Stimulated activated CD8-positive, alpha-beta memory T cell treated with anti-CD3 and anti-CD28 coated beads, Interleukin-15, amount 100 ng/mL, for 1 hour (primary cell): ENCODE measurements around the gene SCRN2.

Experiments used
- DNase-seq: peaks from one replicate; pipeline ENCODE4 v3.0.0-alpha.2; 2020; ENCODE audit warnings: low read depth

SCRN2 gene

GRCh38 chr17:47872019-47872650 lies 31.1 kb upstream of the SCRN2 start:
- no peak for DNase-seq

DNA sequence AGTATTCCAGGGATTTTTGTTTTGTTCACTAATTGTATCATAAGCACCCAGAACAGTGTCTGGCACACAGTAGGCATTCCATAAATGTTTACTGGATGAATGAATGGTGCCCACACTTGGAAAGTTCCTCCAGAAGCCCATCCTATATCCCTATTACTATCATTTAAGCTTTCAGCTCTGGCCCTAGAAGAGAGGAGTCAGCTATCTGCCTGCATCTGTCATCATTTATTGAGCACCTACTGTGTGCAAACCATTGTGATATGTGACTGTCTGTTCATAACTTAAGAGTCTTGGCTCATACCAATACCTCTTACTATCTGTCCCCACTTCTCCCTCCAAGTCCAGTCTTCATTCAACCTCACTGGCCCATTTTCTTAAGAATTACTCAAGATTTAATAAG lies 30.0 kb upstream of the SCRN2 start:
- no peak for DNase-seq

- no peak for DNase-seq
Measured at GRCh38 chr17:47870056-47870455, 29.0 kb upstream of the SCRN2 start.

DNA sequence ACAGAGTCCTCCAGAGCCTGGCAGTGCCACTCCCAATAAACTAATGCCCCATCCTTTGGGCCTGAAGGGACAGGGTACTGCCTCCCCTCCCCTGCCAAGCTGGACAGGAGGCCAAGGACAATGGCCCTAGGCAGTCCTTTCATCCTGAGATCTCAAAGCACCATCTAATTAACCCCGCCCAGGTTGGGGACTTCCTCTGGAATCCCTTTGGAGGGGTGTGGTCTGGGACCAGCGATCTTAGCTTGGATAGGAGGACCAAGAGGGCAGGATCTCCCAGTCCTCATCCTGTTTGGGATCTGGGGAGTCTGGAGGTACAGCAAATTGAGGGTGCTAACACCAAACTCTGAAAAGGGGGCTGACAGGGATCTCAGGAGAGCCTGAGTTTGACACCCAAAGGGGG lies 28.0 kb upstream of the SCRN2 start:
- DNase-seq, result no peak

GRCh38 chr17:47867813-47868533 lies 26.9 kb upstream of the SCRN2 start:
- DNase-seq, result no peak

DNA sequence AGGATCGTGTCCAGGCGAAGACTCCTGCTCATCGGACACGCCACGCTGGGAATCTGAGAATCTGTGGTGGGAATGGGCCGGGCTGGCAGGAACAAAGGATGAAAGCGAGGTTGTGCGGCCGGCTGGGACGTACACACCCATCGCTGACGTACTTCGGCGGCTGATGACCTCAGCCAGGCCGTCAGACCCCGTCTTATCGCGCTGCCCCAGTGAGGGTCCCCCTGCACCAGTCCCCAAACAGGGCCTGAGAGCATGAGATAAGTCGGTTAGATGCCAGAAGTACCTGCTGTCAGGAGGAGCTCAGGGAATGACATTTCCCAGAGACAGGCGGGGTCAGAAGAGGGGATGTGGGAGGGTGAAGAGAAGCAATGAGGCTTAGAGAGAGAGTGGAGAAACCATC lies 25.9 kb upstream of the SCRN2 start:
- DNase-seq, result no peak

DNA sequence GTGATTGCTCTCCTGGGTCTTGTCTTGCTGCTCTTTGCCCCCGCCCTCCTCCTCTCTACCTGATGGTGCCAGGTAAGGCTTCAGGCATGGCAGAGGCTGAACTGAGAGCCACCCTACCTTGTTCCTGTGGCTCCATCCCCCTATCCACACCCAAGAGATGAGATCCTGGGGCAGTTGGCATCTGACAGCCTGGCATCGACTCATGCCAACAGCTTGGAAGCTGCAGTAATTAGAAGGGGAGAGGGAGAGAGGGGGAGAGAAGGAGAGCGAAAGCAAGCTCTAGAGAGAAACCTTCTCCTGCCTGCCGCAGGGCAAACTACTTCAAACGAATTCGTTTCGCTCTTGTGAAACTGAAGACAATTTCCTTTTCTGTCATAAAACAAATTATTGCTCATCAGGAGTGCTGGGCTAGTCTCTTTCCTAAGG lies 23.7 kb upstream of the SCRN2 start:
- no peak for DNase-seq

DNA sequence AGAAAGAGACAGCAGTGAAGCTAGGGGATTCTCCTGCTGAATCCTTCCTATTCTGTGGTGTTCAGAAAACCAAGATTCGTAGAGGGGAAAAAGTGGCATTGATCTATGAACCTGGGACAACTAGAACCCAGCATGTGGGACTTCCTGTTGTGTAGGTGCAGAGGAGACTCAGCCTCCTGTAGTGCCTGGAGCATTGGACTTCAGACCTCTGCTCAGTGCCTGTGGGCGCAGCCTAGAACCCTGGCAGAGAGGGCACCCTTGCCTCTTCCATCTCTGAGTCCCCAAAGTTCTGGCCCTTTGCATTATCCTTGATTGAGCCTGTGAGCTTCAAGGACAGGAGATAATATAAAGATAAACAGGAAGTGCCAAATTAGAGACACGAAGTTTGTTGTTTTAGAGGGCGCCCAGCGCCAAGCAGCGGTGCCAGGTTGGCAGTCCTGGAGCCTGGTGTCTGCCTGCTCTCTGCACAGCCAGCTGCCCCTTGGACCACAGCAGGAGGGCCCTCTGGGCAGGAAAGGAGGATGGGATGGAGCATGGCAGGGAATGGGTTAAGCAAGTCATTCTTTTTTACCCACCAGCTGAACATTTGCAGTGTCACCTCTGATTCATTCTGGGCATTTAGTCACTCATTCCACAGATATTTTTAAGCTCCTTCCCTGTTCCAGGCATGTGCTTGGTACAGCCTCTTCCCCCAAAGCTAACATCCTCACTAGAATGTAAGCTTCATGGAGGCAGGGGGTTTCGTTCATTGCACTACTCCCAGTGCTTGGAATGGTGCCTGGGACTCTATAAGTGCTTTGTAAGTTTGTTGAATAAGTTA lies 21.8 kb upstream of the SCRN2 start:
- DNase-seq, result no peak

DNA sequence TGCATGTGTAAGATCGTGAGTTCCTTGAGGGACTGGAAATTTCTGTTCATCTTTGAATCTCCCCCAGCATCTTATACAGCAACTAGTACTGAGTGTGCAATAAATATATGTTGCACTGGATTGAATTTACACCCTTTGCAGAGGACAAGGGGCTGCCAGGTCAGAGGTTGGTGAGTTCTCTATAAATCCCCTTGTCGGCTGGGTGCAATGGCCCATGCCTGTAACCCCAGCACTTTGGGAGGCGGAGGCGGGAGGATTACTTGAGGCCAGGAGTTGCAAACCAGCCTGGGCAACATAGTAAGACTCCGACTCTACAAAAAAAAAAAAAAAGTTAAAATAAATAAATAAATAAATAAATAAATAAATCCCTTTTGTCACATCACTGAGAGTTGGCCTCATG lies 19.3 kb upstream of the SCRN2 start:
- DNase-seq, result no peak

DNA sequence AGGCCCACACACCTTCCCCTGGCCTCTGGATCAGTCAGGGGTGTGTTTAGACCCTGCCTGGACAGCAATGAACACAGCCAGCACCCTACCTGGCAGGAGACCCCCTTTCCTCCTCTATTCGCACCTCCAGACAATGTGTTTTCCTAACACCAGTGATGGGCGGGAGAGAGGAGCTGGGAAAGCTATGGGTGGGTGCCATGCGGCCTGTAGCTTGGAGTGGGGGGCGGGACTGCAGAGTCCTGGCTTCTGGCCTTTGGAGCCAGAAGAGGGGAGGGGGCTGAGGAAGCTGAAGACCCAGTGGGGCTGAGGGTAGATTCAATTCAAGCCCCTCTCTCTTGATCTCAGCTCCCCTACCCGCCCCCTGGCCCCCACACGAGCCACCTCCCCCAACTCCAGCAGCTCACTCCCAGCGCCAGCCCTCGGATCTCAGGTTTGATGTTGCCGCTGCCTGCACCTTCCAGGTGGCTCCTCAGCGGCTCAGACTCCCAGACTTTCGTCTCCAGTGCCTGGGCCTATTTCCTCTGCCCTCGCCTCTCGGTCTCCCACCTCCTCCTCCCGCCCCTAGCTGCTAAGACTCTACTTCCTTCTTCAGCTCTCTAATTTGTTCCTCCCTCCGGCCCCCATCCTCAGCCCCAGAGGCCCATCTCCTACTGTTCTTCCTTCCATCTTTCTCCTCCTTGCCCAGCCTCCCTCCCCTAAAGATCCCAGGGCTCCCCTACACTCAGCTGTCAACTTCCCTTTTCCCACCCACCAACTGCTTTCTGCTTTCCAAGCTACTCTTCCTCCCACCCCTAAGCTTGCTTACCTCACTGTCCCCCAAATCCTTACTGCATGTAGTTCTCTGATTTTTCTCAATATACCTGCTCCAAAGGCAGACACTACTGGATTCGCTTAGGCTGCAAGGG lies 16.7 kb upstream of the SCRN2 start:
- no peak for DNase-seq

DNA sequence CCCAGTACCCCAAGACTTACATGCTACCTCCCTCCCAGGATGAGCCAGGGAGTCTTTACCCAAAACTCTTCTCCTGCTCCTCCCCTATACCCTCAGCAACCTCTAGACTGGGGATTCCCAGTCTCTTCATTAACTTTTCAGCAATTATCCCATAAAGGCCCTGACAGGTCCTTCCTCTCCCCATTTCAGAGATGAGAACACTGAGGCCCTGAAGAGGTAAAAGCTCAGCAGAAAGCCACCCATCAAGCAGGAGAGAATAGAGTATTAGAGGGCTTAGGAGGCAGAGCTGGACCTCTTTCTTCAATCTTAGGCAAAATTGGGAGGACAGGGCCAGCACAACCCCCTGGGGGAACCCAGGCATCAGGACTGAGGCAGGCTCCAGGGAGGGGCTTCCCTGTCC lies 15.8 kb upstream of the SCRN2 start:
- DNase-seq, result no peak

DNA sequence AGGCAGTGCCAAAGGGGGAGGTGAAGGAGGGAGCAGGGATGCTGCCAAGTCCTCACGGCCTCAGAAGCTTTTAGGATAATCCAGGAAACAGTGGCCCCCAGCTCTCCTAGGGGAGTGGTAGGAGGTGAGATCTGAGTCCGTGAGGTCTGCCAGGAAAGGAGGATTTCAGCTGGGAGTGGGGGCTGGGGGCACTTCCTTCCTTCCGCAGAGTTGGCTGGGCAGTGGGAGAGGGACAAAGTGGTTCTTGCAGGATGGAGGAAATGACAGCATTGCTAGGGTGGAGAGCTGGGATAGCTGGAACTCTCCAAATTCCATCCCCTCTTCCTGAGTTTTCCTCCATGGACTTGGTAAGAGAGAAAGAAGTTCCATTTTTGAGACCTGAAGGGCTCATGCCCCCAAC lies 14.7 kb upstream of the SCRN2 start:
- DNase-seq, result no peak

- no peak for DNase-seq
Measured at GRCh38 chr17:47853616-47854015, 12.5 kb upstream of the SCRN2 start.

GRCh38 chr17:47852113-47852949 lies 11.3 kb upstream of the SCRN2 start:
- DNase-seq, result no peak

DNA sequence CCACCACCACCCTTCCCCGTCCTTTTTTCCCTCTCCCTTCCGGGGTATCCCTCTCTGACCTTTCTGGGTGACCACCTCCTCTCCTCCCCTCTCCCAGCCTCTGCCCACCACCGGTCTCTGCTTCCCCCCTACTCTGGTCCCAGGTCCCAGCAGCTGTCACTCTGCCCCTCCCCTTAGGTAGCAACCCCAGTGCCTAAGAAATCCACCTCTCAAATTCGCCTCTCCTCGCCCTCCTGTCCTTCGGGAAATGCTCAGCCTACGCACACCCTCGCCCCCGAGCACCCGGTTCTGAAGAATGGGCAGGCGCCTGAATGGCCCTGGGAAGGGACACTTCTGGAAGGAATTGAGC lies 10.7 kb upstream of the SCRN2 start:
- DNase-seq, result no peak

- peak; percentile 41 for DNase-seq
Measured at GRCh38 chr17:47850692-47851573, 9.9 kb upstream of the SCRN2 start, which contains the start of gene SP6. Gene SP6 (minus strand): TSS chr17:47851163. CDS start chr17:47848429, 2,734 bp downstream.

- no peak for DNase-seq
Measured at GRCh38 chr17:47850373-47850691, 9.3 kb upstream of the SCRN2 start.

DNA sequence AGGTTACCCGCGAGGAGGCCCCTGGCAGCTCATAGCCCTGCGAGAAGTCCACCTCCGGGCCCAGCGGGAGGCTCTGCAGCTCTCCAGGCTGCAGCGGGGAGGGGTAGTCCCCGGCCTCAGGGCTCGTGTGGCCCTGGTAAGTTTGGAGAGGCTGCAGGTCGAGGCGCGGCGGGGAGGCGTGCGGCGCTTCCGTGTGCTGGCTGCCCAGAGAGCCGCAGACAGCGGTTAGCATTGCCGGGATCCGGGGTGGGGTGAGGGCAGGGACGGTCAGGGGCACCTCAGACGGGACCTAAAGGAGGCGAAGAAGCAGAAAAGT lies 7.1 kb upstream of the SCRN2 start:
- no peak for DNase-seq

DNA sequence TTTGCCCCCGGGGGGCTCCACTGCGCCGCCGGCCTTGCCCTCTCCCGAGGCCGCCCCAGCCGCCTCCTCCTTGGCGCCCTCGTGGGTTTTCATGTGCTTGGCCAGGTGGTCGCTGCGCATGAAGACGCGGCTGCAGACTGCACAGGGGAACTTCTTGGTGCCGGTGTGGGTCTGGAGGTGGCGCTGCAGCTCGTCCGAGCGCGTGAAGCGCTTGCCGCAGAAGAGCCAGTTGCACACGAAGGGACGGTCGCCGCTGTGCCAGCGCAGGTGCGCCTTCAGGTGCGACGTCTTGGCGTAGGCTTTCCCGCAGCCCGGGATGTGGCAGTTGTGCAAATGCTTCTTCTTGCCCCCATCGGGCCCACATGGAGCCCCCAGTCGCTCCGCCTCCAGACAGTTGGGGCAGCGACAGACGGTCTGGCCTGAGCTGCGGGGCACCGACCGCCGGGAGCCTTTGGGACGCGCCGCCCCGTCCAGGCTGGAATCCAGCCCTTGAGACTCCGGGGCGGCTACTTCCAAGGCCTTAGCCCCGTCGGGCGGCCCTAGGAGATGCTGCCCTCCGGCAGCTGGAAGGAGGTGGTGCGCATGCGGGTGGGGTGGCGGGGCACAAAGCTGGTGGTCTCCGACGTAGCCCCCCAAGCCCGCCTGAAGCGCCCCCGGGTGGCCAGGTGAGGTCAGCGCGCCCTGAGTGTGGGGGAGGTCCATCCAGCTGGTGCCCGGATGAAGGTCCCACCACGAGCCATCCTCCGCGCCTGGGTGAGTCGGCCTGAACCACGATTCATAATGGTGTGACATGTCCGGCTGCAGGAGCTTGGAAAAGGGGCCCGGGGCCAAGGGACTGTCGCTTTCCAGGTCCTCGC lies 6.5 kb upstream of the SCRN2 start:
- no peak for DNase-seq
